Colonic mucosa (tissue), 4 donors: ENCODE data around the gene ARHGAP23. TPM values are rescaled to one million over a fixed set of nuclear protein-coding genes. Genes with fewer than 3 reads are reported as not detected.

Experiments used
- DNase-seq: peaks from one replicate; pipeline ENCODE4 v3.0.0-alpha.2; 2020
- H3K27ac ChIP-seq: fragments of 200-600 bp; one replicate; pipeline ENCODE4 v1.8.0; 2021
- H3K27me3 ChIP-seq: fragments of 200-600 bp; one replicate; pipeline ENCODE4 v1.8.0; 2021
- H3K36me3 ChIP-seq: fragments of 200-600 bp; one replicate; pipeline ENCODE4 v1.8.0; 2021
- H3K4me1 ChIP-seq: fragments of 200-600 bp; one replicate; pipeline ENCODE4 v1.8.0; 2021; ENCODE audit warnings: mild to moderate bottlenecking
- H3K4me3 ChIP-seq: fragments of 200-600 bp; one replicate; pipeline ENCODE4 v1.8.0; 2021
- H3K9ac ChIP-seq, 2 donors: one replicate each; pipeline ENCODE4 v1.7.0; 2013; ENCODE audit warnings: control low read depth in 2 of 2, low read depth in 2 of 2, low read length in 2 of 2
- H3K9me3 ChIP-seq: fragments of 200-600 bp; one replicate; pipeline ENCODE4 v1.8.0; 2021
- CTCF ChIP-seq: fragments of 200-600 bp; IDR thresholded peaks from one replicate; pipeline ENCODE4 v1.8.0; 2022; ENCODE audit warnings: antibody characterized with exemption, mild to moderate bottlenecking
- intact Hi-C: fragments of 100-400 bp; cut with DNase I; formaldehyde crosslinking; loops from one replicate; pipeline ENCODE4 v1.14.1; 2022
- total RNA-seq, 2 donors: library from RNA; stranded (reverse); fragmentation: NEBNext Ultra II Directional in 1 of 2; extraction: Animal tissue kit (Norgen Biotek cat#: 25700) in 1 of 2; gene quantifications; one replicate each; pipeline ENCODE4 v1.2.1, GENCODE V29; 2021
- donor health status: healthy.
- donor health status: DM: no; HTN: no; CAD: no.
- donor health status: DM: no; HTN: no; CAD: no.

The ARHGAP23 gene
- total RNA-seq, 2 donors from 2014 or later = 4.0 to 14.1 TPM

GRCh38 chr17:38418693-38419507 is 9.4 kb upstream of the ARHGAP23 start:
- intact Hi-C loops = no loop called here
- Histone ChIP-seq H3K27ac (no peak overlapping the region), H3K4me1 (peaks cover 9% of the 10 kb centered on the region), H3K36me3 (no peaks in the 10 kb centered on the region), H3K27me3 (peaks cover 29% of the 10 kb centered on the region), H3K4me3 (no peak overlapping the region), H3K9ac (peak overlapping the region in 1 of 2 donors; percentile 14), H3K9me3 (no peaks in the 10 kb centered on the region)
- TF ChIP-seq CTCF = no peak
- DNase-seq = no peak

- peaks cover 9% of the 10 kb centered on the region for H3K4me1 ChIP-seq
- no peak for TF ChIP-seq CTCF
- no peaks in the 10 kb centered on the region for H3K9me3 ChIP-seq
Observed at GRCh38 chr17:38419508-38419981, 8.7 kb upstream of the ARHGAP23 start.

GRCh38 chr17:38420518-38420917 is 7.7 kb upstream of the ARHGAP23 start:
- Histone ChIP-seq H3K9me3 (no peaks in the 10 kb centered on the region), H3K9ac (no peak overlapping the region), H3K4me3 (no peak overlapping the region), H3K27ac (no peak overlapping the region), H3K27me3 (peaks cover 29% of the 10 kb centered on the region), H3K36me3 (no peaks in the 10 kb centered on the region), H3K4me1 (no peaks in the 10 kb centered on the region)
- DNase-seq = no peak
- intact Hi-C loops = loop anchor here (5.0 kb wide), 1 partner anchor 62 kb away; no protein-coding TSS in a partner anchor
- no peak for TF ChIP-seq CTCF

More at GRCh38 chr17:38419508-38419981, 8.7 kb upstream of the ARHGAP23 start:
- intact Hi-C loops = no loop called here
- no peak overlapping the region for H3K4me3 ChIP-seq
- no peaks in the 10 kb centered on the region for H3K36me3 ChIP-seq
- no peak for DNase-seq
- no peak overlapping the region for H3K27ac ChIP-seq
- no peak overlapping the region for H3K9ac ChIP-seq
- H3K27me3 ChIP-seq = peaks cover 29% of the 10 kb centered on the region

DNA sequence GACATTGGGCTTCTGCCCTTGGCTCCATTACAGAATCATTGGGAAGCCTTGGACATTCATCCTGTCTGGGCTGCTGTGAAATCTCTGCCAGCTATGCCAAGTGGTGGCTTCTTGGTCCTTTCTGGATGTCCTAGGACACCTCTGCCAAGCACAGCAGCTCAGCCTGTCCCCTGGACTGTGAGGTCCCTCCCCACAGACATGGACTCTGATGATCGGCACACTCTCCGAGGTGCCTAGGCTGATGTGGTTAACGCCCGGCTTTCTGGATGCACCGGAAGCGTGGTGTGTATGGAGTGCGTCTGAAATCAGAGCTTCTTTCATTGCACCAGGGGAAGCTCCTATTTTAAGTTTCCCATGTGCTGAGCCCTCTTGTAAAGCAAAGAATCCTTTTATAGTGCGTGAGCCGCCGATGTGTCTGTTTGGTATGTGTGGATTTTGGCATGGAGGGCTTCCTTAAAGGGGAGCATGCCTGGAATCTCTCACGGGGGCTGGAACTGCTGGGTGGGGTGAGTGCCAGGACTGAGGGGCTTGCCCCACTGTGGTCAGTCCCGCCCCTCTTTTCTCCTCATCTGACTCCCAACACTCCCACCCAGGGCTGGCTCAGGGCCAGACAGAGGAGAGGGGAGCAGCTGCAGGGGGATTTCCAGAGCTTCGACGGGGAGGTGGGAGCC is 7.0 kb upstream of the ARHGAP23 start:
- H3K9me3 ChIP-seq = no peaks in the 10 kb centered on the region
- no peak overlapping the region for H3K9ac ChIP-seq
- intact Hi-C loops = loop anchor here (5.0 kb wide), 1 partner anchor 61 kb away; no protein-coding TSS in a partner anchor
- H3K27ac ChIP-seq = no peak overlapping the region
- no peak for DNase-seq
- no peaks in the 10 kb centered on the region for H3K4me1 ChIP-seq
- H3K4me3 ChIP-seq = no peak overlapping the region
- no peak for TF ChIP-seq CTCF
- peaks cover 29% of the 10 kb centered on the region for H3K27me3 ChIP-seq
- no peaks in the 10 kb centered on the region for H3K36me3 ChIP-seq

- TF ChIP-seq CTCF = no peak
- no peaks in the 10 kb centered on the region for H3K9me3 ChIP-seq
- H3K27ac ChIP-seq = no peak overlapping the region
- no peaks in the 10 kb centered on the region for H3K4me1 ChIP-seq
- intact Hi-C loops = loop anchor here (5.0 kb wide), 1 partner anchor 60 kb away; no protein-coding TSS in a partner anchor
- peaks cover 29% of the 10 kb centered on the region for H3K27me3 ChIP-seq
- no peak for DNase-seq
- H3K4me3 ChIP-seq = no peak overlapping the region
- no peak overlapping the region for H3K9ac ChIP-seq
- no peaks in the 10 kb centered on the region for H3K36me3 ChIP-seq
Observed at GRCh38 chr17:38421871-38422827, 6.1 kb upstream of the ARHGAP23 start.
